Left kidney (tissue), 2 donors: Measurements from ENCODE around the gene APBA1. TPM values are rescaled to one million over a fixed set of nuclear protein-coding genes. Genes with fewer than 3 reads are reported as not detected.
A peak's percentile ranks its signal among the peaks of the same experiment; 100 is the strongest.

ENCODE experiments used
- DNase-seq: peaks from one replicate; pipeline ENCODE4 v3.0.0-alpha.2; 2013
- polyA plus RNA-seq: library from polyadenylated mRNA; unstranded; fragments of 120-200 nt; gene quantifications from one replicate; pipeline ENCODE4 v1.2.1, GENCODE V29; 2013; ENCODE audit not compliant: insufficient read length

APBA1 gene
- polyA plus RNA-seq, 1 donor: 17.9 TPM

GRCh38 chr9:69658987-69659675, 13.0 kb downstream of the APBA1 start:
- no peak for DNase-seq

- no peak for DNase-seq
These were observed 14.9 kb downstream of the APBA1 start for GRCh38 chr9:69657269-69657668.

- DNase-seq: no peak
These were observed 17.1 kb downstream of the APBA1 start for GRCh38 chr9:69655065-69655464.

DNA sequence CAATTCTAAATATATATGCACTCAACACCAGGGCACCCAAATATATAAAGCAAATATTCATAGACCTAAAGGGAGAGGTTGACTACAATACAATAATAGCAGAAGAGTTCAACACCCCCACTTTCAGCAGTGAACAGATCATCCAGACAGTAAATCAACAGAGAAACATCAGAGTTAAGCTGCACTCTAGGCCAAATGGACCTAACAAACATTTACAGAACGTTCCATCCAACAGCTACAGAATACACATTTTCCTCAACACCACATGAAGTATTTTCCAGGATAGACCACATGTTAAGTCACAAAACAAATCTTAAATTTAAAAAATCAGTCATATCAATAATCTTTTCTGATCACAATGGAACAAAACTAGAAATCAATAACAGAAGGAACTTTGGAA, 18.9 kb downstream of the APBA1 start:
- DNase-seq: no peak

DNA sequence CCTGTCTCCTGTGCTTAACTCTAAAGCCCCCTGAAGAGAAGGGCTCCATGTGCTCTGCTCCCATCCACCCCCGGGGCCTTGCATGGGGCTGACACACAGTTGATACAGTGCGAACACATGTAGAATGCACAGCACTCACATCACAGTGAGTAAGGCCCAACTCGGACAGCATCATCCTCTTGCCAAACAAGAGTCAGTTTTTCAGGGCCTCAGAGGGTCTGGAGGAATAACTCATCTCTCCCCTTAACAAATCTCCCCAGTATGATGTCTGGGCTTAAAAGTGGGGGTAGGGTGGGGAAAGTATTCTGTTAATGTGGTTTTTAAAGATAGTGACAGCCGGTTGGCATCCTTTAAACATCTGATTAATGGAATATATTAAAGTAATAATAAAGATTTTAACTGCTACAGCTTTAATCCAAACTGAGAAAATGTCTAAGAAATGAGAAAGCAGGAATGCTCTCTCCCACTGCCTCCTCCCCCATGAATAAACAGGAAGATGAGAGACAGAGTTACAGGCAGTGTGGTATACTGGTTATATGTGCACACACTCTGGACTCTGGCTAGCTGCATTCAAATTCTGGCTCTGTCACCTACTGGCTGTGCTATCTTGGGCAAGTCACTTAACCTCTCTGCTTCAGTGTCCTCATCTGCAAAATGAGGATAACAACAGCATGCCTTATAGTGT, 22.5 kb downstream of the APBA1 start:
- no peak for DNase-seq

GRCh38 chr9:69647804-69648203, 24.4 kb downstream of the APBA1 start:
- DNase-seq: no peak

GRCh38 chr9:69646810-69647209, 25.4 kb downstream of the APBA1 start:
- DNase-seq: no peak

GRCh38 chr9:69645488-69645887, 26.7 kb downstream of the APBA1 start:
- no peak for DNase-seq

- DNase-seq: no peak
These were observed 29.1 kb downstream of the APBA1 start for GRCh38 chr9:69643098-69643497.

DNA sequence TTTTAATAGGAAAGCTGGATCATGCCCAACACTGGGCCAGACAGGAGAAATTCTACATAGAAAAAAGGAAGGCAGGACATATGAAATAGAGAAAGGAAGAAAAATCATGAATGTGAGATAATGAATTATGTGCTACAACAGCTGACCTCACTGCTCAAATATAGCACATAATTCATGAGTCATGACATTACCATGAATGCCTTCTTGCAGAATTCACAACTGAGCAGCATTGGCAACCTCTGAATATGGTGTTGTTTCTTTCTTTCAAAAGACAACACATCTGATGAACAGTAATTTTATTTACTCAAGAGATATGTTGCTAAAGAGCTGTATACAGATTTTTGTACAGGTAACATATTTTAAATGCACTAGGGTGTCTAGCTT, 34.4 kb downstream of the APBA1 start:
- no peak for DNase-seq

GRCh38 chr9:69637193-69637816, 34.9 kb downstream of the APBA1 start:
- DNase-seq: no peak

DNA sequence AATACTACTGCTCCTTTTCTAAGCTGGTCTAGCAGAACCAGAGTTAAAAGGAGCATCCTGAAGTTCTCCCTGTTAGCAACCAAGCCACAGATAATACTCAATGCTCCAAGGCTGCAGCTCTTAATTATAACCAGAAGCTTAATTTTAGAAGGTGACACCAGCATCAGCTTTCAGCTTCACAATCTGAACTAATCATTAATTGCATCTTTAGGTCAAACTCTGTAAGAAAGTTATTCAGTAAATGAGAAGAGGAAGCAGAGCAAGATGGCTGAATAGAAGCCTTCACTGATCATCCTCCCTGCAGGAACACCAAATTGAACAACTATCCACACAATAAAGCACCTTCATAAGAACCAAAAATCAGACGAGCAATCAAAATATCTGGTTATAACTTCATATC, 38.5 kb downstream of the APBA1 start:
- DNase-seq: no peak

- DNase-seq: no peak
These were observed 39.4 kb downstream of the APBA1 start for GRCh38 chr9:69632768-69633167.

- no peak for DNase-seq
These were observed 44.9 kb downstream of the APBA1 start for GRCh38 chr9:69627281-69627680.

GRCh38 chr9:69623276-69623675, 48.9 kb downstream of the APBA1 start:
- DNase-seq: peak; percentile 30

DNA sequence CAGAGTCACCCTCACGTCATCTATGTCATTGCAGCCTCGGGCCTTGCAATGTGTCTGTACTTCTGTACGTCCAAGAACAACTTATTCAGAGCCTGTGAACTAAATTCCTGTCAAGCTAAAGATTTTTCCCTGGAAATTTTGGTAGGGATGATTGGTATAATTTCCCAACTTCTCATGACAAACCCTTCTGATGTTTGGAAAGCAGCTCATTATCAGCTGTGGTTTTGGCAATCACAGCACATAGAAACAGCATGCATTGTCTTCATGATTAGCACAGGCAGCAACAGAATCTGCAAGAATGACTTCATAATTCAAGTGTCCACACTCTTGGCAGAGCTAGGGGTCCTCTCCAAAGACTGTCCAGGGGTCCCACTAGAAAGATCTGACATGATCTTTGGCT, 49.5 kb downstream of the APBA1 start:
- DNase-seq: no peak

DNA sequence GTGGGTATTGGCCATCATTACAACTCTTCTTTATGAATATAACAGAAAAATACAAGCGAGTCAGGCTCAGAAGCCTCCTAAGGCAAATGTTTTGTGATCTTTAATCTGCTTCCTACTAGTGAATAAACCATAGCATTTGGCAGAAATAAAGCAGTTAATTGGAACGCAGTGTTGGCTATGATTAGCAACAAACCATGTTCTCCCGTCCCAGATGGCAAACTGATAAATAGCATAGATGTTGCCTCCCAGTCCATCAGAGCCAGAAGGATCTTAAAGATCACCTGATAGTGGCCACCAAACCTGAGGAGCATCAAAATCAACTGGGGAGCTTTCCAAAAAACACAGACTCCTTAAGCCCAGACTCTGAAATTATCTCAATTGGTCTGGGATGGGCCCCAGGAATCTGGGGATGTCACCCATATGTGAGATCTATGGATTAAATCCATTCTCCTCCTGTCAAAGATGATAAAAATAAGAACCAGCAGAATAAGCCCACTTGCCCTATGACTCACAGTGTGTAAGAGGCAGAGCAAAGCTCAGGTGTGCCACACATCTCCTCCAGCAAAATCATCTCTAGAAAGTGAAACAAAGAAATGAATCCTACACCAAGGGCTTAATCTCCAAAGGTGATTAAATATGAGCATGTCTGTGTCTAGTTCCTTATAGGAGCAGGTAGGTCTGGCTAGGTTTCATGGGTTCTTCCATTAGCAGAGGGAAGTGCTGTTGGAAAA, 50.3 kb downstream of the APBA1 start:
- DNase-seq: no peak

DNA sequence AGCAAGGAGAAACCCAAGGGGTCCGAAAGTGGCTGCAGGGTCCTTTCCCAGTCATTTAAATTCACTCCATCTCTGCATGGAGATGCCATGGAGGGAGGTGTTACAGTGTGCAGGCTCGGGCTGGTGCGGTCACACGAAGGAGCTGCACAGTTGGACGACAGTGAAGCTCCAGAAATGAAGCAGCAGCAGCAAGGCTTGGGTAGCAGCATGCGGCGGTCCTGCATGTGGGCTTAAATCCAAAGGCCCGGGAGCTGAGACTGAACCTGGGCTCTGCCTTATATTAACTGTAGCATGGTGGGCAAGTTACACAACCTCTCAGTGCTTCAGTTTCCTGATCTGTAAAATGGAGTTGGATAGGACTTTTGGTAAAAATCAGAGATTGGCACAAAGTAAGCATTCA, 51.4 kb downstream of the APBA1 start:
- no peak for DNase-seq

DNA sequence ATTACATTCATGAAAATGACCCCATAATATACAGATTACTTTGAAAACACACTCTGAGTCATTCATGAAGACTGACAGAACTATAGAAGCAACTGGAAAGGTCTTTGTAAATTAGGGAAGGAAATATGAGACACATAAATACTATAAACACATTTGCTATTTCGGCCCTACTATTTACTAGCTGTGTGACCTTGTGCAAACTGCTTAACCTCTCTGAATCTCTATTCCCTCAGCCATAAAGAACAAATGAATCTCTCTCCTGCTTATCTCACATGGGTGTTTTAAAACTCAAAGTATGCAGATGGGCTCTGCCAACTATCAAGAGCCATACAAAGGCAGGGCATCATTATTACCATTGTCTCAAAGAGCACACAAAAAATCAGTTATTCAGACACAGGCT, 52.9 kb downstream of the APBA1 start:
- no peak for DNase-seq

DNA sequence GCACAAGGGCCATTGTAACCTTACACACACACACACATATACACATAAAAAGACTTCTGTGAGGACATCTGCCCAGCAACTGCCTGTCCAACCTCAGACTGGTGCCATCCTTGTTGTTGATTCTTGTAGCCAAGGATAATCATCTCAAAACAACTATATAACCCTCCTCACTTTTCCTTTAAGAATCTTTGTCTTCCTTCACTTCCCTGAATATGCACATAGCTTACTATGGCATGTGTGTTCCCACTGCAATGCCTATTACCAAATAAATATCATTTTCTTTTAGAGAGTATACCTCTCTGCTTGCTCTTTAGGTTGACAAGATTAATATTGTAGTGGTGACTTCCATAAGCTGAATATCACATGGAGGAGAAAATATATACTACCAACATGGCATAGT, 55.2 kb downstream of the APBA1 start:
- DNase-seq: no peak

DNA sequence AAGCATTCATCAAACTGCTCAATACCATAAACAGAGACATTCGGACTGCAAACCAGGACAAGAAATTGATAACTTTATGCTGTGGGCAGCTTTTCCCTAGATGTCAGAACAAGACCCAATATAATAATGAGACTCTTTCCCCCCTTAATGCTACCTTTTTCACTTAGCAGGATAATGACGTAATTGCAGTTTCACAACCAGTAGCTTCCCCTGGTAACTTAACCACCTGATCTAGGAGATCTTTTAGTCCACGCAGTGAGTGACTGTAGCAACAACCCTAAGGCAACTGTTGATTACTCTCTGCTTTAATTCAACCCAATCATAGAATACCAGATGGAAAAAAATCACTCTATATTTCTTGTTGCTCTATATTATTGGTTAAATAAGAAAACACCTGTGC, 56.3 kb downstream of the APBA1 start:
- no peak for DNase-seq

DNA sequence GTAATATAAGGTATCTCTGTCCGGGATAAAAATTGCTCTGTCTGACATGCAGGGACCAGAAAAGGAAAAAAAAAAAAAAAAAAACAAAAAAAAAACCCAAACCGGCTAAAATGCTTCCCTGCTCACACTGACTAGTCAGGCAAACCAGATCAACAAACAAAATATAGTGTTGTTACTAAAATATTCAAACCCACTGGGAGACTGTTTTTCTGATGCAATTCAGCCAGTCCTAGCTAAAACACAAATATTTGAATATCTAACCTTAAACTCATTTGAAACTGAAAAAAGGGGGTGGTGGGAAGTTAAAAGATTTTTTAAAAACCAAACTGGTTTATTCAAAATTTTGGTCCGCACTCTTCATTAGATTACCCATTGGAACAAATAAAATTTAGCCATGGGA, 61.0 kb downstream of the APBA1 start:
- no peak for DNase-seq

- no peak for DNase-seq
These were observed 63.0 kb downstream of the APBA1 start for GRCh38 chr9:69609156-69609555.
